H9 (cell line): ENCODE results near the gene CRISPLD2. TPM values are rescaled to one million over a fixed set of nuclear protein-coding genes. Genes with fewer than 3 reads are reported as not detected.

ENCODE experiments used
- DNase-seq: peaks from one replicate; pipeline ENCODE4 v3.0.0-alpha.2; 2017
- H2AFZ ChIP-seq: one replicate; pipeline ENCODE4 v1.6.1; 2013; ENCODE audit warnings: mild to moderate bottlenecking, low read length, control low read depth, moderate library complexity
- H2AK5ac ChIP-seq: 2 replicates; pipeline ENCODE4 v1.6.1; 2013; ENCODE audit warnings: low read length, control low read depth, mixed read lengths; ENCODE audit not compliant: insufficient read length
- H2BK120ac ChIP-seq: one replicate; pipeline ENCODE4 v1.6.1; 2013; ENCODE audit warnings: low read depth, mild to moderate bottlenecking, low read length, control low read depth, inconsistent platforms; ENCODE audit not compliant: poor library complexity, severe bottlenecking
- H2BK12ac ChIP-seq: 2 replicates; pipeline ENCODE4 v1.6.1; 2013; ENCODE audit warnings: low read length, control low read depth, mixed read lengths, low read depth; ENCODE audit not compliant: insufficient read length
- H2BK15ac ChIP-seq: 2 replicates; pipeline ENCODE4 v1.6.1; 2013; ENCODE audit warnings: low read depth, low read length, control low read depth
- H2BK20ac ChIP-seq: one replicate; pipeline ENCODE4 v1.6.1; 2013; ENCODE audit warnings: low read depth, mild to moderate bottlenecking, low read length, control low read depth, inconsistent platforms; ENCODE audit not compliant: poor library complexity, severe bottlenecking
- H2BK5ac ChIP-seq: 2 replicates; pipeline ENCODE4 v1.6.1; 2013; ENCODE audit warnings: low read length, control low read depth, mixed read lengths; ENCODE audit not compliant: insufficient read length
- H3K14ac ChIP-seq: 2 replicates; pipeline ENCODE4 v1.6.1; 2013; ENCODE audit warnings: low read length, control low read depth; ENCODE audit not compliant: insufficient read depth
- H3K18ac ChIP-seq: 2 replicates; pipeline ENCODE4 v1.6.1; 2013; ENCODE audit warnings: low read depth, mild to moderate bottlenecking, mixed read lengths, low read length, control low read depth; ENCODE audit not compliant: insufficient read length
- H3K23ac ChIP-seq: 2 replicates; pipeline ENCODE4 v1.6.1; 2013; ENCODE audit warnings: low read length, control low read depth, mixed read lengths, low read depth; ENCODE audit not compliant: insufficient read length
- H3K23me2 ChIP-seq: 2 replicates; pipeline ENCODE4 v1.6.1; 2013; ENCODE audit warnings: low read depth, mild to moderate bottlenecking, mixed read lengths, low read length, control low read depth; ENCODE audit not compliant: insufficient read length, poor library complexity, severe bottlenecking
- H3K27ac ChIP-seq: 2 replicates; pipeline ENCODE4 v1.5.1; 2013; ENCODE audit warnings: low read length, control low read depth, mixed read lengths, low read depth; ENCODE audit not compliant: insufficient read length
- H3K27me3 ChIP-seq: 2 replicates; pipeline ENCODE4 v1.6.1; 2013; ENCODE audit warnings: low read length, control low read depth, inconsistent platforms; ENCODE audit not compliant: insufficient read depth
- H3K4ac ChIP-seq: 2 replicates; pipeline ENCODE4 v1.6.1; 2013; ENCODE audit warnings: low read depth, mild to moderate bottlenecking, control low read depth, inconsistent platforms, low read length, moderate library complexity
- H3K4me1 ChIP-seq: 2 replicates; pipeline ENCODE4 v1.6.1; 2013; ENCODE audit warnings: low read length, control low read depth, inconsistent platforms; ENCODE audit not compliant: insufficient read depth
- H3K4me2 ChIP-seq: 2 replicates; pipeline ENCODE4 v1.6.1; 2013; ENCODE audit warnings: low read length, control low read depth, mixed read lengths; ENCODE audit not compliant: insufficient read length, insufficient read depth
- H3K56ac ChIP-seq: 2 replicates; pipeline ENCODE4 v1.6.1; 2013; ENCODE audit warnings: low read depth, mild to moderate bottlenecking, mixed read lengths, low read length, control low read depth; ENCODE audit not compliant: insufficient read length
- H3K79me1 ChIP-seq: 2 replicates; pipeline ENCODE4 v1.6.1; 2013; ENCODE audit warnings: low read depth, mild to moderate bottlenecking, moderate library complexity, low read length, control low read depth, inconsistent platforms; ENCODE audit not compliant: insufficient read depth, poor library complexity, severe bottlenecking
- H3K79me2 ChIP-seq: 2 replicates; pipeline ENCODE4 v1.6.1; 2013; ENCODE audit warnings: low read length, control low read depth, inconsistent platforms; ENCODE audit not compliant: insufficient read depth
- H3K9ac ChIP-seq: 2 replicates; pipeline ENCODE4 v1.6.1; 2013; ENCODE audit warnings: low read length, control low read depth, mixed read lengths; ENCODE audit not compliant: insufficient read length; ENCODE audit errors: extremely low read depth
- H3K9me3 ChIP-seq: one replicate; pipeline ENCODE4 v1.6.1; 2013; ENCODE audit warnings: low read depth, low read length, inconsistent platforms; ENCODE audit not compliant: control insufficient read depth
- H3T11ph ChIP-seq: one replicate; pipeline ENCODE4 v1.6.1; 2013; ENCODE audit warnings: mild to moderate bottlenecking, low read length, control low read depth, inconsistent platforms
- H4K20me1 ChIP-seq: one replicate; pipeline ENCODE4 v1.6.1; 2013; ENCODE audit not compliant: control insufficient read depth, insufficient read length, insufficient read depth
- H4K5ac ChIP-seq: 2 replicates; pipeline ENCODE4 v1.6.1; 2013; ENCODE audit warnings: low read depth, mild to moderate bottlenecking, mixed read lengths, low read length, control low read depth; ENCODE audit not compliant: insufficient read length
- H4K8ac ChIP-seq: replicated peaks from 2 replicates; pipeline ENCODE4 v1.6.1; 2013; ENCODE audit warnings: low read length, control low read depth, mixed read lengths, low read depth; ENCODE audit not compliant: insufficient read length
- H4K91ac ChIP-seq: 2 replicates; pipeline ENCODE4 v1.6.1; 2013; ENCODE audit warnings: low read depth, mild to moderate bottlenecking, moderate library complexity, mixed read lengths, low read length, control low read depth; ENCODE audit not compliant: insufficient read length
- H3K27ac Mint-ChIP-seq, 3 experiments: 2 replicates in 2 of 3; 3 replicates in 1 of 3; pipeline ENCODE4 v1.8.0; 2020 to 2021; ENCODE audit warnings: mixed read lengths in 3 of 3, mild to moderate bottlenecking in 1 of 3, moderate library complexity in 1 of 3
- H3K27me3 Mint-ChIP-seq: 2 replicates; pipeline ENCODE4 v1.8.0; 2021; ENCODE audit warnings: low read depth, mild to moderate bottlenecking, moderate library complexity, mixed read lengths
- H3K36me3 Mint-ChIP-seq, 3 experiments: 2 replicates in 2 of 3; 3 replicates in 1 of 3; pipeline ENCODE4 v1.8.0; 2020 to 2021; ENCODE audit warnings: low read depth in 3 of 3, mixed read lengths in 3 of 3; ENCODE audit not compliant: insufficient read depth in 1 of 3
- H3K4me1 Mint-ChIP-seq, 2 experiments: 2 replicates each; pipeline ENCODE4 v1.8.0; 2020; ENCODE audit warnings: mixed read lengths in 2 of 2
- H3K4me3 Mint-ChIP-seq, 2 experiments: 2 replicates in 1 of 2; 3 replicates in 1 of 2; pipeline ENCODE4 v1.8.0; 2020 to 2021; ENCODE audit warnings: mild to moderate bottlenecking in 2 of 2, mixed read lengths in 2 of 2, moderate library complexity in 1 of 2
- H3K9me3 Mint-ChIP-seq, 2 experiments: 2 replicates in 1 of 2; 3 replicates in 1 of 2; pipeline ENCODE4 v1.8.0; 2020; ENCODE audit warnings: mild to moderate bottlenecking in 2 of 2, mixed read lengths in 2 of 2, moderate library complexity in 1 of 2
- CTCF ChIP-seq: fragments of 200-600 bp; sonication (generic); conservative IDR thresholded peaks from 3 replicates; pipeline ENCODE4 v1.8.0; 2021; ENCODE audit warnings: antibody characterized with exemption, mild to moderate bottlenecking
- WGBS: extraction: QIAGEN DNeasy Blood & Tissue Kit; methylation state at CpG from one replicate; pipeline ENCODE4 v1.1.7; 2013; ENCODE audit warnings: missing lambda C conversion rate, low lambda C conversion rate, mixed read lengths; ENCODE audit not compliant: insufficient read length; ENCODE audit errors: extremely low coverage; 5-methylcytosine and 5-hydroxymethylcytosine counted together
- total RNA-seq: library from RNA; stranded (reverse); gene quantifications from 2 replicates; pipeline ENCODE4 v1.2.1, GENCODE V29; 2021

Gene CRISPLD2
- total RNA-seq, 1 experiment from 2014 or later: 2.3 TPM

- no peak for TF ChIP-seq CTCF
- H3K36me3 Mint-ChIP-seq: peaks cover 0 to 5% (median 0%) of the 10 kb centered on the region in 3 experiments; a peak in 2 of 7 replicates
- no peak overlapping the region for H3K4me3 Mint-ChIP-seq
- Histone ChIP-seq H3K9me3 (no peaks in the 10 kb centered on the region), H2BK15ac (no peak overlapping the region), H2BK12ac (no peak overlapping the region), H3K4me2 (no peak overlapping the region), H3K18ac (no peak overlapping the region), H2BK120ac (no peak overlapping the region), H3K14ac (no peak overlapping the region), H3K4ac (no peak overlapping the region), H3K9ac (no peak overlapping the region), H4K8ac (no peak overlapping the region), H3T11ph (no peak overlapping the region), H4K91ac (no peak overlapping the region), H2BK20ac (no peak overlapping the region), H3K4me1 (no peaks in the 10 kb centered on the region; the same call in 1 of the 2 replicates), H4K20me1 (no peaks in the 10 kb centered on the region), H2AK5ac (no peak overlapping the region), H2BK5ac (no peak overlapping the region), H3K27me3 (no peaks in the 10 kb centered on the region), H3K79me1 (no peaks in the 10 kb centered on the region), H4K5ac (no peak overlapping the region), H3K23ac (no peak overlapping the region), H3K27ac (no peak overlapping the region), H3K23me2 (no peaks in the 10 kb centered on the region), H3K56ac (no peak overlapping the region), H3K79me2 (no peaks in the 10 kb centered on the region), H2AFZ (no peak overlapping the region)
- WGBS: 100% methylated on average over 1 of the region's 8 CpGs
- peaks cover 2% of the 10 kb centered on the region; the same call in 1 of the 2 replicates for H3K27me3 Mint-ChIP-seq
- H3K9me3 Mint-ChIP-seq: peaks cover 4 to 7% of the 10 kb centered on the region in 2 experiments; a peak in 3 of 5 replicates
- DNase-seq: no peak
- no peak overlapping the region for H3K27ac Mint-ChIP-seq
- H3K4me1 Mint-ChIP-seq: peaks cover 3 to 12% of the 10 kb centered on the region in 2 experiments; a peak in 1 of 4 replicates
Measured at GRCh38 chr16:84930298-84931106, 110.7 kb downstream of the CRISPLD2 start.
